ENCODE results near the gene LRRC63. TPM values are rescaled to one million over a fixed set of nuclear protein-coding genes. Genes with fewer than 3 reads are reported as not detected.

Gene LRRC63
- total and polyA plus RNA-seq, 10 donors, result 0.04 to 1.3 (median 0.62) TPM

GRCh38 chr13:46229251-46229650 lies 17.5 kb downstream of the LRRC63 start:
- H3K4me3 ChIP-seq, result no peak overlapping the region
- no peaks in the 10 kb centered on the region for H3K27me3 ChIP-seq (replicated peaks in 1 of 7)
- no peak for DNase-seq
- H3K9me3 ChIP-seq, result peaks cover 0 to 54% (median 39%) of the 10 kb centered on the region in 8 donors
- 93 to 100% (median 97%) methylated on average over 2 of the region's 2 CpGs for WGBS, 5 donors
- intact Hi-C loops (cut with DNase I; ENCODE audit: low total_unique reads), result no loop called here
- TF ChIP-seq POLR2A (IDR thresholded peaks at IDR 0.05) (no peak), CTCF (IDR thresholded peaks at IDR 0.05 in 8 of 11, conservative IDR thresholded peaks at IDR 0.05 in 3 of 11) (no peak), POLR2AphosphoS5 (IDR thresholded peaks at IDR 0.05) (no peak)
- H3K36me3 ChIP-seq, result no peaks in the 10 kb centered on the region
- H3K4me1 ChIP-seq, result no peaks in the 10 kb centered on the region
- H3K27ac ChIP-seq, result no peak overlapping the region

GRCh38 chr13:46232281-46232680 lies 20.6 kb downstream of the LRRC63 start:
- TF ChIP-seq POLR2AphosphoS5 (IDR thresholded peaks at IDR 0.05) (no peak), POLR2A (IDR thresholded peaks at IDR 0.05) (no peak), CTCF (IDR thresholded peaks at IDR 0.05 in 8 of 11, conservative IDR thresholded peaks at IDR 0.05 in 3 of 11) (no peak)
- intact Hi-C loops (cut with DNase I; ENCODE audit: low total_unique reads), result no loop called here
- Histone ChIP-seq H3K4me1 (no peaks in the 10 kb centered on the region), H3K36me3 (no peaks in the 10 kb centered on the region), H3K27me3 (replicated peaks in 1 of 7) (no peaks in the 10 kb centered on the region), H3K4me3 (no peak overlapping the region), H3K9me3 (peaks cover 2 to 74% (median 59%) of the 10 kb centered on the region in 8 donors), H3K27ac (no peak overlapping the region)
- DNase-seq, result no peak
- 85 to 95% (median 91%) methylated on average over 3 of the region's 3 CpGs for WGBS, 5 donors

GRCh38 chr13:46235286-46235685 lies 23.6 kb downstream of the LRRC63 start:
- no peak for DNase-seq
- no peak for TF ChIP-seq POLR2A (IDR thresholded peaks at IDR 0.05)
- TF ChIP-seq POLR2AphosphoS5 (IDR thresholded peaks at IDR 0.05), result no peak
- no peak for TF ChIP-seq CTCF (IDR thresholded peaks at IDR 0.05 in 8 of 11, conservative IDR thresholded peaks at IDR 0.05 in 3 of 11)
- Histone ChIP-seq H3K27me3 (replicated peaks in 1 of 7) (no peaks in the 10 kb centered on the region), H3K36me3 (no peaks in the 10 kb centered on the region), H3K9me3 (peaks cover 2 to 67% (median 48%) of the 10 kb centered on the region in 8 donors), H3K4me1 (no peaks in the 10 kb centered on the region), H3K27ac (no peak overlapping the region), H3K4me3 (no peak overlapping the region)
- WGBS, 5 donors, result 82 to 98% (median 96%) methylated on average over 1 of the region's 1 CpG
- intact Hi-C loops (cut with DNase I; ENCODE audit: low total_unique reads), result no loop called here

GRCh38 chr13:46265292-46265691 lies 53.6 kb downstream of the LRRC63 start:
- no peak for DNase-seq
- H3K36me3 ChIP-seq, result no peaks in the 10 kb centered on the region
- H3K27me3 ChIP-seq (replicated peaks in 1 of 7), result no peaks in the 10 kb centered on the region
- no peaks in the 10 kb centered on the region for H3K9me3 ChIP-seq
- H3K27ac ChIP-seq, result no peak overlapping the region
- no peaks in the 10 kb centered on the region for H3K4me1 ChIP-seq
- TF ChIP-seq POLR2AphosphoS5 (IDR thresholded peaks at IDR 0.05) (no peak), CTCF (IDR thresholded peaks at IDR 0.05 in 8 of 11, conservative IDR thresholded peaks at IDR 0.05 in 3 of 11) (no peak), POLR2A (IDR thresholded peaks at IDR 0.05) (no peak)
- WGBS, 5 donors, result 87 to 100% (median 89%) methylated on average over 1 of the region's 1 CpG
- intact Hi-C loops (cut with DNase I; ENCODE audit: low total_unique reads), result no loop called here
- no peak overlapping the region for H3K4me3 ChIP-seq
